Vagina (tissue), 2 donors: Measurements from ENCODE around the gene SRXN1.

ENCODE experiments used
- POLR2A ChIP-seq, 2 donors: fragments of 450-650 bp; IDR thresholded peaks; one replicate each; pipeline ENCODE4 v1.6.1; 2017; ENCODE audit warnings: antibody characterized with exemption in 2 of 2, mild to moderate bottlenecking in 2 of 2, moderate library complexity in 2 of 2
- POLR2AphosphoS5 ChIP-seq, 2 donors: sonication (generic); formaldehyde crosslinking; IDR thresholded peaks; one replicate each; pipeline ENCODE4 v1.9.0; 2017; ENCODE audit warnings: antibody characterized with exemption in 2 of 2, mild to moderate bottlenecking in 2 of 2, low read depth in 1 of 2; ENCODE audit not compliant: insufficient read depth in 1 of 2
- TF ChIP-seq, protein P1 (sequence below), 3 experiments: fragments of 450-650 bp in 2 of 3; fragments of 200-600 bp in 1 of 3; sonication (generic) in 1 of 3; IDR thresholded peaks; one replicate each; pipeline ENCODE4 v1.5.1; 2017 to 2019; ENCODE audit warnings: antibody characterized with exemption in 3 of 3, mild to moderate bottlenecking in 2 of 3, moderate library complexity in 2 of 3

DNA sequence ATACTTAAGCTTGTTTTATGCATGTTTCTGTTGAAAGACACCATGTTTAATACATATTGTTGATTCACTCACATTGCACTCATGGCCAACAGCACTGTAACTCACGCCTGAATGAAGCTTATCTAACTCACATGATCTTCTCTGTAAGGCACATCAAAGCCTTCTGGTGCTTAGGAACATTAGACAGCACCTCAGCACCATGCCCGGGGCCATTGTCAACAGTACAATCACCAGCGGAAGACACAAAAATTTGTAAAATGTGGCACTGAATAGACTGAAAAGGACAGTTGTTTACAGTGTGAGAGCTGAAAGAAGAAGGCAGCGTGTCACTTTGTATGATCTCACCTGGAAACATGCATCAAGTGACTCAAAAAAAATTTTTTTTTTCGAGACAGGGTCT, 34.0 kb downstream of the SRXN1 start:
- TF ChIP-seq, protein P1, sequence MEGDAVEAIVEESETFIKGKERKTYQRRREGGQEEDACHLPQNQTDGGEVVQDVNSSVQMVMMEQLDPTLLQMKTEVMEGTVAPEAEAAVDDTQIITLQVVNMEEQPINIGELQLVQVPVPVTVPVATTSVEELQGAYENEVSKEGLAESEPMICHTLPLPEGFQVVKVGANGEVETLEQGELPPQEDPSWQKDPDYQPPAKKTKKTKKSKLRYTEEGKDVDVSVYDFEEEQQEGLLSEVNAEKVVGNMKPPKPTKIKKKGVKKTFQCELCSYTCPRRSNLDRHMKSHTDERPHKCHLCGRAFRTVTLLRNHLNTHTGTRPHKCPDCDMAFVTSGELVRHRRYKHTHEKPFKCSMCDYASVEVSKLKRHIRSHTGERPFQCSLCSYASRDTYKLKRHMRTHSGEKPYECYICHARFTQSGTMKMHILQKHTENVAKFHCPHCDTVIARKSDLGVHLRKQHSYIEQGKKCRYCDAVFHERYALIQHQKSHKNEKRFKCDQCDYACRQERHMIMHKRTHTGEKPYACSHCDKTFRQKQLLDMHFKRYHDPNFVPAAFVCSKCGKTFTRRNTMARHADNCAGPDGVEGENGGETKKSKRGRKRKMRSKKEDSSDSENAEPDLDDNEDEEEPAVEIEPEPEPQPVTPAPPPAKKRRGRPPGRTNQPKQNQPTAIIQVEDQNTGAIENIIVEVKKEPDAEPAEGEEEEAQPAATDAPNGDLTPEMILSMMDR (IDR thresholded peaks at IDR 0.05) = no peak
- TF ChIP-seq POLR2AphosphoS5 (IDR thresholded peaks at IDR 0.05; ENCODE audit: insufficient read depth in 1 of 2, low read depth in 1 of 2) (no peak), POLR2A (IDR thresholded peaks at IDR 0.05) (no peak)
